Measurements from ENCODE around the gene KCNJ10. TPM values are rescaled to one million over a fixed set of nuclear protein-coding genes. Genes with fewer than 3 reads are reported as not detected.

KCNJ10 gene
- total RNA-seq, 1 donor from 2014 or later, result not detected

DNA sequence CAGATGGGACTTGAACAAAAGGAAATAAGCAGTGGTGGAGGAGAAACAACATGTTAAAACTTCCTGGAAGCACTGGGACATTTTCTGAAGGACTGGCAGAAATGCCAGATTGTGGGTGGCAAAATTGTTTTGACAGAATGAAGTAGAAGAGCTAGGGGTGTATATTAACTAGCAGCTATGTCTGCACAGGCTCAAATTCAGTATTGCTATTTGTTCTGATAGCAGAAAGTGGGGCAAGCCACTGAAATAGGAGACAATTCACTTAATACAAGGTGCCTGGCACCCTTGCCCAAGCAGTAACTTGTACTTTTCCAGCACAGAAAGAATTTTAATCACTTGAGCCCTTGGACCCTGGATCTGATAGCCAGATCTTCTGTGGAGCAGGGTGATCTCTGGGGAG, 26.4 kb downstream of the KCNJ10 start:
- peaks cover 10% of the 10 kb centered on the region for H3K27me3 Mint-ChIP-seq (ENCODE audit: unreplicated experiment)
- TF ChIP-seq CTCF (IDR thresholded peaks at IDR 0.05; ENCODE audit: unreplicated experiment), result no peak

GRCh38 chr1:160040476-160040875, 29.5 kb downstream of the KCNJ10 start:
- Mint-ChIP-seq H3K4me1 (ENCODE audit: unreplicated experiment) (peaks cover 14% of the 10 kb centered on the region), H3K36me3 (ENCODE audit: low read depth, unreplicated experiment) (no peaks in the 10 kb centered on the region), H3K4me3 (ENCODE audit: unreplicated experiment) (no peak overlapping the region), H3K27ac (ENCODE audit: unreplicated experiment) (no peak overlapping the region), H3K27me3 (ENCODE audit: unreplicated experiment) (peaks cover 8% of the 10 kb centered on the region), H3K9me3 (ENCODE audit: unreplicated experiment) (no peaks in the 10 kb centered on the region)
- TF ChIP-seq CTCF (IDR thresholded peaks at IDR 0.05; ENCODE audit: unreplicated experiment), result no peak
- DNase-seq (ENCODE audit: low spot score), result no peak

More for the DNA sequence above, 26.4 kb downstream of the KCNJ10 start:
- no peaks in the 10 kb centered on the region for H3K36me3 Mint-ChIP-seq (ENCODE audit: low read depth, unreplicated experiment)
- no peak overlapping the region for H3K27ac Mint-ChIP-seq (ENCODE audit: unreplicated experiment)
- DNase-seq (ENCODE audit: low spot score), result no peak
- H3K9me3 Mint-ChIP-seq (ENCODE audit: unreplicated experiment), result no peaks in the 10 kb centered on the region
- H3K4me1 Mint-ChIP-seq (ENCODE audit: unreplicated experiment), result peaks cover 17% of the 10 kb centered on the region
- H3K4me3 Mint-ChIP-seq (ENCODE audit: unreplicated experiment), result no peak overlapping the region

DNA sequence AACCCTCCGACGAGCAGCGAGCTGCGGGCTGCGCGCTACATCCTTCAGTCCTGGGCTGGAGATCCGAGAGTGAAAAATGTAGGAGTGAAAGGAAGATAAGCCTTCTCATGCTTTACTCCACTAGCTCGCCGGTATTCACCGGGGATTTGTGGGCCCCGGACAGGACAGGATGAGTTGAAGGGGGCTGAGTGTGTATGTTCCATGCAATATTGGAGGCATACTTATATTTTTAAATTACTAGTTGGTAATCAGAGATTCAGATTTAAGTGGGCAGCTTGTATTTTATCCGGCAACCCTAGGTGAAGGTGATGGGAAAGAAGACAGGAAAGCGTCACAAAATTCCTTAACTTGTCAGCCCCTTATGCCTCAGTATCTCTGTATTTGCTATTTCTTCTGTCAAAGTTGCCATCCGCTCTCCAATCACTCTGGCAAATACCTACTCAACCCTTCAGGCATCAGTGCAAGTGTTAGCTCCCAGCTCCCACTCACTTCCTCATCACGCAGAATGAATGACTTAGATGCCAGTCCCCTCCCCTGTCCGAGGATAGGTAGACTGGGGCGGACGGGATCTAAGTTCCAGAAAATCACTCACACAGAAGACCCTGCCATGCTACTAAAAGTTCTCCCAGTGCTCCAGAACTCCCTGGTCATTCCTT, 37.7 kb downstream of the KCNJ10 start:
- DNase-seq (ENCODE audit: low spot score), result peak; percentile 12
- TF ChIP-seq CTCF (IDR thresholded peaks at IDR 0.05; ENCODE audit: unreplicated experiment), result no peak
- Mint-ChIP-seq H3K4me1 (ENCODE audit: unreplicated experiment) (peaks cover 24% of the 10 kb centered on the region), H3K27me3 (ENCODE audit: unreplicated experiment) (peaks cover 10% of the 10 kb centered on the region), H3K36me3 (ENCODE audit: low read depth, unreplicated experiment) (peaks cover 3% of the 10 kb centered on the region), H3K4me3 (ENCODE audit: unreplicated experiment) (peak overlapping the region; percentile 99), H3K27ac (ENCODE audit: unreplicated experiment) (peak overlapping the region; percentile 93), H3K9me3 (ENCODE audit: unreplicated experiment) (no peaks in the 10 kb centered on the region)

DNA sequence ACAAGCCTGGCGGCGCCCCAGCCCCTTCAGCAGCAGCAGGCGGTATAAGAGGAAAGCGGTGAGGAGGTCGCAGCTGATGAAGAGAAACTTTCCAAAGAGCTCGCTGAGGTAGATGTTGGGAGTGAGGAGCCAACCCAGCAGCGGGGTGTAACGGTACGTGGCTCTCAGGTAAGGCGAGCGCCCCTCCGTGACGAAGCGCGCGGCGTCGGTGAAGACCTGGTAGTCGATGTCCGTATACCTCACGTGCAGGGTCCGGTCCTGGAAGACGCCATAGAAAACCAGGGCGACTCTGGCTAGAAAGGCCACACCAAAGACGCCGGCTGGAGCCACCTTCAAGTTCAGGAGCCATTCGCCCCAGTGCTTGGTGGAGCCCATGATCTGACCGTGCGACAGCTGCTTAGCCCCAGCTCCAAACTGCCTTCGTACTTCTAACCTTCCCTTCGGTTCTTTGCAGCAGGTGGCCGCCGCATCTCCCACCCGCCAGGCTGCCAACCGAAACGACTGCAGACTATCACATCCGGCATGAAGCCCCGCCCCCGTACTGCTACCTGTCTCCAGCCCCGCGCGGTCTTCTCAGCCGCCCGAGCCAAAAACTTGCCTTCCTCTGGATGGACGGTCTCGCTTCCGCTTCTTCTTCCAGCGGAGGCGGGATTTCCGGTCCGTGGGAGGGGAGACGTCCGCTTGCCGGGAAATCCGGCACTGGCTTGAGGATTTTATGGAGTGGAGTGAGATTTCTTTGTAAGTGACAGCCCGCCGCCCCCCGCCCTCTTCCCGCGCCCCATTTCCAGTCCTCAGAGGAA, 38.4 kb downstream of the KCNJ10 start, which contains the start of gene PIGM:
Gene PIGM, minus strand, starts transcription at position 626 of the 800 bp plus-strand sequence. Its CDS starts 251 bp downstream, at position 375.
- Mint-ChIP-seq H3K27me3 (ENCODE audit: unreplicated experiment) (peaks cover 10% of the 10 kb centered on the region), H3K27ac (ENCODE audit: unreplicated experiment) (peak within 1 kb of the TSS; percentile 93), H3K9me3 (ENCODE audit: unreplicated experiment) (no peaks in the 10 kb centered on the region), H3K4me1 (ENCODE audit: unreplicated experiment) (peaks cover 24% of the 10 kb centered on the region), H3K36me3 (ENCODE audit: low read depth, unreplicated experiment) (peaks cover 3% of the 10 kb centered on the region), H3K4me3 (ENCODE audit: unreplicated experiment) (peak within 1 kb of the TSS; percentile 99)
- DNase-seq (ENCODE audit: low spot score), result peak; percentile 86
- no peak for TF ChIP-seq CTCF (IDR thresholded peaks at IDR 0.05; ENCODE audit: unreplicated experiment)
